Natural killer cell (primary cell): ENCODE results near the gene CCDC78. TPM values are rescaled to one million over a fixed set of nuclear protein-coding genes. Genes with fewer than 3 reads are reported as not detected.

Experiments used
- ATAC-seq, 3 donors: fragments of 150-1000 bp in 2 of 3; fragments of 200-7000 bp in 1 of 3; cut with Tn5 transposase; 1 replicate in 1 of 3; 2 replicates in 2 of 3; pipeline ENCODE4 v1.10.0; 2021; ENCODE audit warnings: mild to moderate bottlenecking in 2 of 3, moderate library complexity in 2 of 3
- DNase-seq, 2 donors: peaks; one replicate each; pipeline versions ENCODE4 v3.0.0 to v3.0.0-alpha.2; 2013 to 2021; ENCODE audit warnings: mixed read lengths in 1 of 2
- H3K27ac ChIP-seq: one replicate; pipeline ENCODE4 v1.5.1; 2013; ENCODE audit warnings: mild to moderate bottlenecking, low read length
- H3K27me3 ChIP-seq: one replicate; pipeline ENCODE4 v1.6.1; 2013; ENCODE audit warnings: low read length; ENCODE audit not compliant: control insufficient read depth, insufficient read depth
- H3K36me3 ChIP-seq: one replicate; pipeline ENCODE4 v1.6.1; 2013; ENCODE audit warnings: low read length; ENCODE audit not compliant: control insufficient read depth, insufficient read depth
- H3K4me1 ChIP-seq: one replicate; pipeline ENCODE4 v1.6.1; 2013; ENCODE audit warnings: low read length; ENCODE audit not compliant: control insufficient read depth, insufficient read depth
- H3K4me3 ChIP-seq: one replicate; pipeline ENCODE4 v1.5.1; 2013; ENCODE audit warnings: low read length
- H3K9me3 ChIP-seq: one replicate; pipeline ENCODE4 v1.6.1; 2013; ENCODE audit warnings: low read length; ENCODE audit not compliant: control insufficient read depth, insufficient read depth
- H3K27ac Mint-ChIP-seq, 2 donors: one replicate each; pipeline ENCODE4 v1.8.0; 2022; ENCODE audit warnings: mild to moderate bottlenecking in 2 of 2, mixed read lengths in 2 of 2, moderate library complexity in 1 of 2
- H3K27me3 Mint-ChIP-seq, 2 donors: one replicate each; pipeline ENCODE4 v1.8.0; 2022; ENCODE audit warnings: low read depth in 2 of 2, mixed read lengths in 2 of 2
- H3K36me3 Mint-ChIP-seq: one replicate; pipeline ENCODE4 v1.8.0; 2022; ENCODE audit warnings: mixed read lengths
- H3K4me1 Mint-ChIP-seq, 2 donors: one replicate each; pipeline ENCODE4 v1.8.0; 2022; ENCODE audit warnings: mixed read lengths in 2 of 2
- H3K4me3 Mint-ChIP-seq: one replicate; pipeline ENCODE4 v1.8.0; 2022; ENCODE audit warnings: mild to moderate bottlenecking, moderate library complexity, mixed read lengths
- H3K9me3 Mint-ChIP-seq, 2 donors: one replicate each; pipeline ENCODE4 v1.8.0; 2022; ENCODE audit warnings: mixed read lengths in 2 of 2
- CTCF ChIP-seq: fragments of 200-600 bp; IDR thresholded peaks from one replicate; pipeline ENCODE4 v1.8.0; 2022; ENCODE audit warnings: antibody characterized with exemption
- WGBS: methylation state at CpG from one replicate; pipeline ENCODE4 v1.1.7; 2013; ENCODE audit warnings: missing lambda C conversion rate; ENCODE audit not compliant: insufficient coverage; 5-methylcytosine and 5-hydroxymethylcytosine counted together
- intact Hi-C: fragments of 100-400 bp; cut with micrococcal nuclease; formaldehyde crosslinking; loops from one replicate; pipeline ENCODE4 v1.14.2; 2022
- total RNA-seq, 4 donors: library from RNA; stranded (reverse); fragments of 120-200 nt in 1 of 4; gene quantifications; one replicate each; pipeline versions ENCODE4 v1.2.3 to v1.2.4, GENCODE V29; 2013 to 2022

CCDC78 gene
- total RNA-seq, 3 donors from 2014 or later (not counting 1 experiment from before 2014, with no cell fraction given) = 6.2 to 10.0 (median 7.7) TPM

- no peak for ATAC-seq
- 64% methylated on average over 3 of the region's 3 CpGs for WGBS
- peaks cover 9 to 14% of the 10 kb centered on the region in 2 donors for H3K27me3 Mint-ChIP-seq
- H3K36me3 Mint-ChIP-seq = no peaks in the 10 kb centered on the region
- H3K4me3 Mint-ChIP-seq = no peak overlapping the region
- H3K4me3 ChIP-seq = no peak overlapping the region
- peaks cover 6% of the 10 kb centered on the region for H3K4me1 ChIP-seq
- no peak overlapping the region for H3K27ac ChIP-seq
- DNase-seq = no peak
- no peaks in the 10 kb centered on the region for H3K9me3 Mint-ChIP-seq
- peaks cover 39% of the 10 kb centered on the region for H3K27me3 ChIP-seq
- TF ChIP-seq CTCF = no peak
- H3K9me3 ChIP-seq = no peaks in the 10 kb centered on the region
- intact Hi-C loops = no loop called here
- no peaks in the 10 kb centered on the region for H3K4me1 Mint-ChIP-seq
- no peak overlapping the region for H3K27ac Mint-ChIP-seq
- H3K36me3 ChIP-seq = no peaks in the 10 kb centered on the region
Observed at GRCh38 chr16:708019-708418, 18.2 kb downstream of the CCDC78 start.

- no peaks in the 10 kb centered on the region for H3K9me3 Mint-ChIP-seq
- no peak overlapping the region for H3K27ac ChIP-seq
- no peaks in the 10 kb centered on the region for H3K36me3 ChIP-seq
- 50% methylated on average over 14 of the region's 14 CpGs for WGBS
- H3K9me3 ChIP-seq = no peaks in the 10 kb centered on the region
- H3K4me3 Mint-ChIP-seq = no peak overlapping the region
- H3K27me3 Mint-ChIP-seq = peaks cover 18 to 22% of the 10 kb centered on the region in 2 donors
- H3K4me3 ChIP-seq = no peak overlapping the region
- DNase-seq = no peak
- ATAC-seq = no peak
- H3K27me3 ChIP-seq = peaks cover 45% of the 10 kb centered on the region
- no peak for TF ChIP-seq CTCF
- H3K36me3 Mint-ChIP-seq = no peaks in the 10 kb centered on the region
- H3K4me1 ChIP-seq = peaks cover 6% of the 10 kb centered on the region
- intact Hi-C loops = no loop called here
- H3K4me1 Mint-ChIP-seq = no peaks in the 10 kb centered on the region
- no peak overlapping the region for H3K27ac Mint-ChIP-seq
Observed at GRCh38 chr16:707062-707538, 19.1 kb downstream of the CCDC78 start.

GRCh38 chr16:706189-707061, 19.8 kb downstream of the CCDC78 start:
- peaks cover 19 to 24% of the 10 kb centered on the region in 2 donors for H3K27me3 Mint-ChIP-seq
- H3K27ac Mint-ChIP-seq = no peak overlapping the region
- Histone ChIP-seq H3K36me3 (no peaks in the 10 kb centered on the region), H3K9me3 (no peaks in the 10 kb centered on the region), H3K4me3 (no peak overlapping the region), H3K27ac (no peak overlapping the region), H3K4me1 (peaks cover 6% of the 10 kb centered on the region), H3K27me3 (peaks cover 50% of the 10 kb centered on the region)
- ATAC-seq (no peak), DNase-seq (no peak)
- no peak overlapping the region for H3K4me3 Mint-ChIP-seq
- intact Hi-C loops = no loop called here
- no peaks in the 10 kb centered on the region for H3K4me1 Mint-ChIP-seq
- no peak for TF ChIP-seq CTCF
- 8% methylated on average over 49 of the region's 49 CpGs for WGBS
- H3K36me3 Mint-ChIP-seq = no peaks in the 10 kb centered on the region
- no peaks in the 10 kb centered on the region for H3K9me3 Mint-ChIP-seq
